ENCODE measurements around the gene SLC2A1. TPM values are rescaled to one million over a fixed set of nuclear protein-coding genes. Genes with fewer than 3 reads are reported as not detected.
A peak's percentile ranks its signal among the peaks of the same experiment; 100 is the strongest.

Gene SLC2A1
- total and polyA plus RNA-seq, 2 of the 13 experiments (the other 11 are each of a cell fraction or from before 2014, with no cell fraction given): 125 to 423 TPM

DNA sequence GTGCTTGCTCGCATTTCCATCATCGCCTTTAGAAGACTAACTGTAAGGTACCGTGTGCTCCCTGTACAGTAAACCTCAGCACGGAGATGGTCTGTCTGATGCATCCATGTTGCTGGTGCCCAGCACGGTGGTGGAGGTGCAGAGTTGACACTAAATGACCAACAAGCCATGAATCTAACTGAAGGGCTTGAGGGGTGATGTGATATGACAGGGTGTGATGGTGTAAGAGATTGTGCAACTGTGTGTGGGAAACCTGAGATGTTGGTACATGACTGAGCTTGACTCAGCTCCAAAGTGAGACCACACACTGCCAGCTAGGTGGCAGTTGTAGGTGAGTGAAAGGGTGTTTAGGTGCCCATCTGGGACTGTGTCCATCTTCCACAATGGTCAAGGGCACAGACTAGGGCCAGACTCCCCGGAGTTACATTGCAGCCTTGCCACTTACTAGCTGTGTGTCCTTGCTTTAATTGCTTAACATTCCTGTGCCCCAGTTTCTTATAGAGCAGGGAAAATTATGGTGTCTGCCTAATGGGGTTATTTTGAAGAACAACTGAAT, 21.4 kb downstream of the SLC2A1 start:
- Histone ChIP-seq H3K36me3 (replicated peaks in 1 of 2; ENCODE audit: control insufficient read depth in 1 of 2, insufficient read depth in 2 of 2, low read length in 2 of 2) (peaks cover 75 to 97% of the 10 kb centered on the region in 2 experiments), H3K27ac (ENCODE audit: extremely low read length, insufficient read depth, low read length) (peak overlapping the region; percentile 12), H4K20me1 (ENCODE audit: insufficient read depth, low read length) (peaks cover 99% of the 10 kb centered on the region), H3K9ac (ENCODE audit: insufficient read depth, low read depth, low read length) (no peak overlapping the region), H2AFZ (ENCODE audit: low read length) (no peak overlapping the region), H3K79me2 (ENCODE audit: insufficient read depth, low read length) (peaks cover 100% of the 10 kb centered on the region), H3K9me3 (ENCODE audit: low read length) (no peaks in the 10 kb centered on the region), H3K4me1 (ENCODE audit: insufficient read depth, low read length) (peaks cover 95% of the 10 kb centered on the region), H3K4me3 (replicated peaks in 1 of 3; ENCODE audit: insufficient read depth in 1 of 3, low read depth in 2 of 3, low read length in 3 of 3) (no peak overlapping the region), H3K4me2 (ENCODE audit: low read depth, low read length) (no peak overlapping the region), H3K27me3 (ENCODE audit: control insufficient read depth in 1 of 2, insufficient read depth in 2 of 2, low read length in 2 of 2) (no peaks in the 10 kb centered on the region)
- DNase-seq (ENCODE audit: low spot score) (peak; percentile 53), FAIRE-seq (peak; percentile 34), ATAC-seq (no peak)
- intact Hi-C loops (cut with micrococcal nuclease; ENCODE audit: unreplicated experiment): no loop called here
- POLR2A ChIA-PET: interaction anchor here (0.8 kb wide), 1 partner anchor 18 kb away, joined by 3 read pairs; no protein-coding TSS in a partner anchor
- TSS peak; percentile 7 for BruUV-seq (replicated peaks)
- 100% methylated on average over 6 of the region's 6 CpGs for WGBS (ENCODE audit: low lambda C conversion rate)
- CTCF ChIA-PET (ENCODE audit: low intra/inter-chr PET ratio, low total read pairs): no interaction called here
- in situ Hi-C loops (cut with HindIII; ENCODE audit: extremely low pct_ligation_motif_present, low pct_unique_long_range_greater_than_20kb): no loop called here
- TF ChIP-seq ZNF264 (CRISPR knock-in tag; IDR thresholded peaks at IDR 0.05) (no peak), ZC3H4 (CRISPR knock-in tag; IDR thresholded peaks at IDR 0.05; ENCODE audit: borderline replicate concordance) (peak; percentile 91), ELF3 (CRISPR knock-in tag; IDR thresholded peaks at IDR 0.05) (no peak), ZNF614 (CRISPR knock-in tag; IDR thresholded peaks at IDR 0.05; ENCODE audit: borderline replicate concordance) (no peak), BRD4 (CRISPR knock-in tag; IDR thresholded peaks at IDR 0.05) (no peak), TCF7 (IDR thresholded peaks at IDR 0.05; ENCODE audit: low read depth) (no peak), SP1 (IDR thresholded peaks at IDR 0.05) (no peak), SP1 (CRISPR knock-in tag; IDR thresholded peaks at IDR 0.05) (0 out of 2 replicates have a peak, but pooled peaks have one; percentile 14), ZNF768 (CRISPR knock-in tag; IDR thresholded peaks at IDR 0.05) (peak; percentile 56; the same call in 1 of the 2 replicates), POLR2AphosphoS5 (IDR thresholded peaks at IDR 0.05; ENCODE audit: low read depth, low read length) (peak; percentile 43; the same call in 1 of the 2 replicates), CEBPG (CRISPR knock-in tag; IDR thresholded peaks at IDR 0.05) (peak; percentile 74), SIX4 (CRISPR knock-in tag; IDR thresholded peaks at IDR 0.05) (0 out of 2 replicates have a peak, but pooled peaks have one; percentile 47), ZNF713 (CRISPR knock-in tag; IDR thresholded peaks at IDR 0.05) (no peak), RBM22 (optimal IDR thresholded peaks at IDR 0.05; ENCODE audit: low read length) (peak; percentile 91), NCOA2 (CRISPR knock-in tag; IDR thresholded peaks at IDR 0.05) (no peak), ZNF724P (CRISPR knock-in tag; IDR thresholded peaks at IDR 0.05; ENCODE audit: borderline replicate concordance) (no peak), ZNF547 (CRISPR knock-in tag; IDR thresholded peaks at IDR 0.05) (no peak)
- TF ChIP-seq, protein P1, sequence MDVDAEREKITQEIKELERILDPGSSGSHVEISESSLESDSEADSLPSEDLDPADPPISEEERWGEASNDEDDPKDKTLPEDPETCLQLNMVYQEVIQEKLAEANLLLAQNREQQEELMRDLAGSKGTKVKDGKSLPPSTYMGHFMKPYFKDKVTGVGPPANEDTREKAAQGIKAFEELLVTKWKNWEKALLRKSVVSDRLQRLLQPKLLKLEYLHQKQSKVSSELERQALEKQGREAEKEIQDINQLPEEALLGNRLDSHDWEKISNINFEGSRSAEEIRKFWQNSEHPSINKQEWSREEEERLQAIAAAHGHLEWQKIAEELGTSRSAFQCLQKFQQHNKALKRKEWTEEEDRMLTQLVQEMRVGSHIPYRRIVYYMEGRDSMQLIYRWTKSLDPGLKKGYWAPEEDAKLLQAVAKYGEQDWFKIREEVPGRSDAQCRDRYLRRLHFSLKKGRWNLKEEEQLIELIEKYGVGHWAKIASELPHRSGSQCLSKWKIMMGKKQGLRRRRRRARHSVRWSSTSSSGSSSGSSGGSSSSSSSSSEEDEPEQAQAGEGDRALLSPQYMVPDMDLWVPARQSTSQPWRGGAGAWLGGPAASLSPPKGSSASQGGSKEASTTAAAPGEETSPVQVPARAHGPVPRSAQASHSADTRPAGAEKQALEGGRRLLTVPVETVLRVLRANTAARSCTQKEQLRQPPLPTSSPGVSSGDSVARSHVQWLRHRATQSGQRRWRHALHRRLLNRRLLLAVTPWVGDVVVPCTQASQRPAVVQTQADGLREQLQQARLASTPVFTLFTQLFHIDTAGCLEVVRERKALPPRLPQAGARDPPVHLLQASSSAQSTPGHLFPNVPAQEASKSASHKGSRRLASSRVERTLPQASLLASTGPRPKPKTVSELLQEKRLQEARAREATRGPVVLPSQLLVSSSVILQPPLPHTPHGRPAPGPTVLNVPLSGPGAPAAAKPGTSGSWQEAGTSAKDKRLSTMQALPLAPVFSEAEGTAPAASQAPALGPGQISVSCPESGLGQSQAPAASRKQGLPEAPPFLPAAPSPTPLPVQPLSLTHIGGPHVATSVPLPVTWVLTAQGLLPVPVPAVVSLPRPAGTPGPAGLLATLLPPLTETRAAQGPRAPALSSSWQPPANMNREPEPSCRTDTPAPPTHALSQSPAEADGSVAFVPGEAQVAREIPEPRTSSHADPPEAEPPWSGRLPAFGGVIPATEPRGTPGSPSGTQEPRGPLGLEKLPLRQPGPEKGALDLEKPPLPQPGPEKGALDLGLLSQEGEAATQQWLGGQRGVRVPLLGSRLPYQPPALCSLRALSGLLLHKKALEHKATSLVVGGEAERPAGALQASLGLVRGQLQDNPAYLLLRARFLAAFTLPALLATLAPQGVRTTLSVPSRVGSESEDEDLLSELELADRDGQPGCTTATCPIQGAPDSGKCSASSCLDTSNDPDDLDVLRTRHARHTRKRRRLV (CRISPR knock-in tag; IDR thresholded peaks at IDR 0.05): no peak
- TF ChIP-seq, protein P2, sequence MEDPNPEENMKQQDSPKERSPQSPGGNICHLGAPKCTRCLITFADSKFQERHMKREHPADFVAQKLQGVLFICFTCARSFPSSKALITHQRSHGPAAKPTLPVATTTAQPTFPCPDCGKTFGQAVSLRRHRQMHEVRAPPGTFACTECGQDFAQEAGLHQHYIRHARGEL (CRISPR knock-in tag; IDR thresholded peaks at IDR 0.05): no peak
- TF ChIP-seq, protein P3, sequence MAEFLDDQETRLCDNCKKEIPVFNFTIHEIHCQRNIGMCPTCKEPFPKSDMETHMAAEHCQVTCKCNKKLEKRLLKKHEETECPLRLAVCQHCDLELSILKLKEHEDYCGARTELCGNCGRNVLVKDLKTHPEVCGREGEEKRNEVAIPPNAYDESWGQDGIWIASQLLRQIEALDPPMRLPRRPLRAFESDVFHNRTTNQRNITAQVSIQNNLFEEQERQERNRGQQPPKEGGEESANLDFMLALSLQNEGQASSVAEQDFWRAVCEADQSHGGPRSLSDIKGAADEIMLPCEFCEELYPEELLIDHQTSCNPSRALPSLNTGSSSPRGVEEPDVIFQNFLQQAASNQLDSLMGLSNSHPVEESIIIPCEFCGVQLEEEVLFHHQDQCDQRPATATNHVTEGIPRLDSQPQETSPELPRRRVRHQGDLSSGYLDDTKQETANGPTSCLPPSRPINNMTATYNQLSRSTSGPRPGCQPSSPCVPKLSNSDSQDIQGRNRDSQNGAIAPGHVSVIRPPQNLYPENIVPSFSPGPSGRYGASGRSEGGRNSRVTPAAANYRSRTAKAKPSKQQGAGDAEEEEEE (CRISPR knock-in tag; IDR thresholded peaks at IDR 0.05; ENCODE audit: borderline replicate concordance): no peak
- TF ChIP-seq, protein P4, sequence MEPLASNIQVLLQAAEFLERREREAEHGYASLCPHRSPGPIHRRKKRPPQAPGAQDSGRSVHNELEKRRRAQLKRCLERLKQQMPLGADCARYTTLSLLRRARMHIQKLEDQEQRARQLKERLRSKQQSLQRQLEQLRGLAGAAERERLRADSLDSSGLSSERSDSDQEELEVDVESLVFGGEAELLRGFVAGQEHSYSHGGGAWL (CRISPR knock-in tag; IDR thresholded peaks at IDR 0.05): no peak
